Measurements from ENCODE around the gene SLC38A6. TPM values are rescaled to one million over a fixed set of nuclear protein-coding genes. Genes with fewer than 3 reads are reported as not detected.

SLC38A6 gene
- total and polyA plus RNA-seq, 9 of the 15 experiments (the other 6 are each of a cell fraction or from before 2014, with no cell fraction given) = 9.8 to 40.3 (median 17.6) TPM

GRCh38 chr14:60989599-60989998, 8.6 kb downstream of the SLC38A6 start (continued):
- TF ChIP-seq ZNF696 (CRISPR knock-in tag; conservative IDR thresholded peaks at IDR 0.05) = no peak
- no peak for TF ChIP-seq BACH1 (tag; IDR thresholded peaks at IDR 0.05)
- no peak for TF ChIP-seq RFX5 (IDR thresholded peaks at IDR 0.05; ENCODE audit: low read depth, low read length)
- peak; percentile 68 for TF ChIP-seq PHB2 (IDR thresholded peaks at IDR 0.05; ENCODE audit: low read depth)
- TF ChIP-seq NR2C1 (IDR thresholded peaks at IDR 0.05) = peak; percentile 21; the same call in 1 of the 2 replicates
- TF ChIP-seq NR2C1 (tag; IDR thresholded peaks at IDR 0.05) = no peak
- no peak for TF ChIP-seq TBP (optimal IDR thresholded peaks at IDR 0.05; ENCODE audit: low read depth, low read length)
- no peak for TF ChIP-seq ZBTB2 (IDR thresholded peaks at IDR 0.05)
- no peak for TF ChIP-seq RERE (CRISPR knock-in tag; IDR thresholded peaks at IDR 0.05; ENCODE audit: borderline replicate concordance)
- TF ChIP-seq CBX1 (IDR thresholded peaks at IDR 0.05; ENCODE audit: low read depth) = no peak
- TF ChIP-seq ETS1 (conservative IDR thresholded peaks at IDR 0.05; ENCODE audit: control insufficient read depth, low read depth, low read length) = no peak
- no peak for TF ChIP-seq MCM3 (IDR thresholded peaks at IDR 0.05)
- TF ChIP-seq TCFL5 (CRISPR knock-in tag; conservative IDR thresholded peaks at IDR 0.05) = no peak

Measured in K562 (cell line).